ENCODE measurements around the gene ERFL.

ERFL gene

GRCh38 chr19:41871573-41872383 lies 56.5 kb downstream of the ERFL start:
- Mint-ChIP-seq H3K27ac (peak overlapping the region; percentile 90), H3K4me3 (peak overlapping the region; percentile 79), H3K27me3 (no peaks in the 10 kb centered on the region), H3K9me3 (no peaks in the 10 kb centered on the region), H3K36me3 (peaks cover 15% of the 10 kb centered on the region), H3K4me1 (peaks cover 73% of the 10 kb centered on the region)

DNA sequence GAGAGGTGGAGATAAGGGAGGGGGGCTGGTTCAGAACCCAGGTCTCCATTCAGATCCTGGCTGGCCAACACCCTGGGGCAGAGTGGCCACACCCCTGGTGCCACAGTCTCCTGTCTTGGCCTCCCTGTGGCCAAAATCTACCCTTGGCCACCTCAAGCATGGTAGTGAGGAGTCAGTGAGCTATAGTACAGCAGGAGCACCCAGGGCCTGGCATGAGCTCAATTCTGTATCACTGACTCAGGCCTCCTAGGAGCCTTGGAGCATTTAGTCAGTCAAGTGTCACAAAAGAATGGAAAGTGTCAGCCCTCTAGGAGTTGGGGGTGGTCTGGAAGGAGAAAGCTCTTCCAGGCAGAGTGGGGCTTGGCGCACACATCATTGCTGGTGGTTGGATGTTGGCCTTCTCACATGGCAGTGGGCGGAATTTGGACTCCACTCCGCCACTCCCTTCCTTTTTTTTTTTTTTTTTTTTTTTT lies 57.8 kb downstream of the ERFL start:
- H3K4me3 Mint-ChIP-seq: peak overlapping the region; percentile 72
- peak overlapping the region; percentile 69 for H3K27ac Mint-ChIP-seq
- H3K27me3 Mint-ChIP-seq: no peaks in the 10 kb centered on the region
- H3K9me3 Mint-ChIP-seq: no peaks in the 10 kb centered on the region
- peaks cover 69% of the 10 kb centered on the region for H3K4me1 Mint-ChIP-seq
- peaks cover 16% of the 10 kb centered on the region for H3K36me3 Mint-ChIP-seq

GRCh38 chr19:41869374-41869955 lies 58.8 kb downstream of the ERFL start:
- H3K4me1 Mint-ChIP-seq: peaks cover 67% of the 10 kb centered on the region
- peaks cover 16% of the 10 kb centered on the region for H3K36me3 Mint-ChIP-seq
- H3K4me3 Mint-ChIP-seq: peak overlapping the region; percentile 30
- peak overlapping the region; percentile 69 for H3K27ac Mint-ChIP-seq
- H3K27me3 Mint-ChIP-seq: no peaks in the 10 kb centered on the region
- H3K9me3 Mint-ChIP-seq: no peaks in the 10 kb centered on the region

- no peaks in the 10 kb centered on the region for H3K9me3 Mint-ChIP-seq
- H3K4me1 Mint-ChIP-seq: peaks cover 69% of the 10 kb centered on the region
- peak overlapping the region; percentile 76 for H3K27ac Mint-ChIP-seq
- peak overlapping the region; percentile 64 for H3K4me3 Mint-ChIP-seq
- no peaks in the 10 kb centered on the region for H3K27me3 Mint-ChIP-seq
- peaks cover 19% of the 10 kb centered on the region for H3K36me3 Mint-ChIP-seq
Measured at GRCh38 chr19:41868989-41869300, 59.3 kb downstream of the ERFL start.

GRCh38 chr19:41868120-41868988 lies 59.9 kb downstream of the ERFL start:
- peak overlapping the region; percentile 87 for H3K27ac Mint-ChIP-seq
- H3K4me1 Mint-ChIP-seq: peaks cover 73% of the 10 kb centered on the region
- H3K27me3 Mint-ChIP-seq: no peaks in the 10 kb centered on the region
- peak overlapping the region; percentile 68 for H3K4me3 Mint-ChIP-seq
- no peaks in the 10 kb centered on the region for H3K9me3 Mint-ChIP-seq
- H3K36me3 Mint-ChIP-seq: peaks cover 23% of the 10 kb centered on the region

- peak overlapping the region; percentile 87 for H3K27ac Mint-ChIP-seq
- H3K4me1 Mint-ChIP-seq: peaks cover 75% of the 10 kb centered on the region
- H3K9me3 Mint-ChIP-seq: no peaks in the 10 kb centered on the region
- no peaks in the 10 kb centered on the region for H3K27me3 Mint-ChIP-seq
- peak overlapping the region; percentile 76 for H3K4me3 Mint-ChIP-seq
- peaks cover 35% of the 10 kb centered on the region for H3K36me3 Mint-ChIP-seq
Measured at GRCh38 chr19:41866284-41866683, 62.0 kb downstream of the ERFL start.

DNA sequence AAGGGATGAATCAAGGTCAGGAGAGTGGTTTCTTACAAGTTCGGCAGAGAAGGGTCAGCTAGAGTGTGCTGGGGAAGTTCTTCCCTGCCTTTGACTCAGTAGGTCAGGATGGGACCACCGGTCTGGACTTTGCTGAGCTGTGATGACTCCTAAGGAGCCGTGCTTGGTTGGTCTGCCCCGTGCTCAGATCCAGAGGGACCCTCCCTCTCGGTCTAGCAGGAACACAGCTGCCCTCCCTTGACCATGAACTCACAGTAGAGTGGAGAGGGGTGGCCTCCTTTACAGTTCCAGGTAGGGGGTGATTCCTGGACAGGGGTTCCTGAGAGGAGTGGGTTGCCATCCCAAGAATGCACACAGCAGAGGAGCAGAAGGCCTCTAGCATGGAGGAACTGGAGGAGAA lies 63.9 kb downstream of the ERFL start:
- Mint-ChIP-seq H3K9me3 (no peaks in the 10 kb centered on the region), H3K27ac (peak overlapping the region; percentile 95), H3K27me3 (no peaks in the 10 kb centered on the region), H3K4me1 (peaks cover 64% of the 10 kb centered on the region), H3K36me3 (peaks cover 38% of the 10 kb centered on the region), H3K4me3 (peak overlapping the region; percentile 79)

GRCh38 chr19:41863209-41863931 lies 64.9 kb downstream of the ERFL start:
- H3K4me3 Mint-ChIP-seq: peak overlapping the region; percentile 92
- H3K9me3 Mint-ChIP-seq: no peaks in the 10 kb centered on the region
- peaks cover 36% of the 10 kb centered on the region for H3K36me3 Mint-ChIP-seq
- no peaks in the 10 kb centered on the region for H3K27me3 Mint-ChIP-seq
- peak overlapping the region; percentile 95 for H3K27ac Mint-ChIP-seq
- H3K4me1 Mint-ChIP-seq: peaks cover 57% of the 10 kb centered on the region

GRCh38 chr19:41862445-41862986 lies 65.7 kb downstream of the ERFL start:
- Mint-ChIP-seq H3K27ac (peak overlapping the region; percentile 95), H3K27me3 (no peaks in the 10 kb centered on the region), H3K36me3 (peaks cover 30% of the 10 kb centered on the region), H3K4me3 (peak overlapping the region; percentile 92), H3K4me1 (peaks cover 48% of the 10 kb centered on the region), H3K9me3 (no peaks in the 10 kb centered on the region)

- Mint-ChIP-seq H3K4me3 (peak overlapping the region; percentile 92), H3K9me3 (no peaks in the 10 kb centered on the region), H3K27ac (peak overlapping the region; percentile 95), H3K27me3 (no peaks in the 10 kb centered on the region), H3K4me1 (peaks cover 47% of the 10 kb centered on the region), H3K36me3 (peaks cover 30% of the 10 kb centered on the region)
Measured at GRCh38 chr19:41861846-41862245, 66.4 kb downstream of the ERFL start.

DNA sequence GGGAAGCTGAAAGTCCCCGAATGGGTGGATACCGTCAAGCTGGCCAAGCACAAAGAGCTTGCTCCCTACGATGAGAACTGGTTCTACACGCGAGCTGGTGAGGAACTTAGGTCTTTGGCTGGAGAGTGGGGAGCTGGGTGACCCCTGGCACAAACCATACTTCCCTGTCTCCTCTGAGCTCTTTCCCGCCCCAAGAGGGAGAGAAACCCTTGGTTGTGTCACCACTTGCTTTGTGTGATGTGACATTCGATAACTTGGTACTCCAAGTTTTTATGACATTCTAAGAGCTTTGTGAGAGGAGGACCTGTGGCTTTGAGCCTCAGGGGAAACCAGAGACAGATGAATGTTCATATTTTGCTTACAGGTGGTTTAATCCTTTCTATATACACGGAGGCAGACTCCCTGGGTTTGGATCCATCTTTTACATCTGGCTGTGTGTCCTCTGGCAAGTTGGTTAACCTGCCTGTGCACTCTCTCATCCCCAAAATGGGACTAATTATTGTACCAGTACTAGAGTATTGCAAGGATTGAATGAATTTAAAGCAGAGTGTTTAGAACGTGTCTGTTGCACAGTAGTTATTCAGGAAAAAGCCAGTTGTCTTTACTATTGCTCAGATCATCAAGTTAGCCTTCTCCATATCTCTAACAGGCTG lies 67.0 kb downstream of the ERFL start:
- H3K27ac Mint-ChIP-seq: peak overlapping the region; percentile 95
- peaks cover 30% of the 10 kb centered on the region for H3K36me3 Mint-ChIP-seq
- H3K4me3 Mint-ChIP-seq: peak overlapping the region; percentile 92
- peaks cover 43% of the 10 kb centered on the region for H3K4me1 Mint-ChIP-seq
- H3K9me3 Mint-ChIP-seq: no peaks in the 10 kb centered on the region
- H3K27me3 Mint-ChIP-seq: no peaks in the 10 kb centered on the region

DNA sequence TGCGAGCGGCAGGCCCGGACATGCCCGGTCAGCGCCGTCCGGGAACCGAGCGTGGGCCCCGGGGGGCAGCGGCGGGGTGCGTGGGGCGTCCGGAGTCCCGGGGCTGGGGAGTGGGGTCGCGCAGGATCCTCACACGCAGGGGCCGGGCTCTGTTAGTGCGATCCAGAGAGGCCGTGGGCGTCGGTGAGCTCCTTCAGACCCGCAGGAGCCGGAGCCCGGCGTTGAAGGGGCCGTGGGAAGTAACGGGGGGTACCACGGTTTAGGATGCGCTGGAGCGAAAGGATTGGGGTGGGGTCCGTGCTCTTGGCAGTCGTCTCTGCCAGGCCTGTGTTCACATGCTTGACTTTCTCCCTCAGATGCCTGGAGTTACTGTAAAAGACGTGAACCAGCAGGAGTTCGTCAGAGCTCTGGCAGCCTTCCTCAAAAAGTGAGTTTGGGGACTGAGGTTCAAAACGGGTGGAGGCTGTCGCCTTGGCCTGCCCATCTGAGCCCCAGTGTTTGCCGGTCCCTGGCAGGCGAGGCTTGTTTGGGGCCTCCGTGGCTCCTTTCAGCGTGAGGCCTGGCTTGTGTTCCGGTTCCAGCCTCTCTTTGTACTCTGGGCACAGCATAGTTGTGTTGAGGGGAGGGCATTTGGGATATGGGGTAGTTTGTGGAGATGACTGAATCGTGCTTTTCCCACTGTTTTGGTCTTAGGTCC lies 67.7 kb downstream of the ERFL start:
- Mint-ChIP-seq H3K9me3 (no peaks in the 10 kb centered on the region), H3K36me3 (peaks cover 29% of the 10 kb centered on the region), H3K27ac (peak overlapping the region; percentile 95), H3K4me1 (peaks cover 40% of the 10 kb centered on the region), H3K27me3 (no peaks in the 10 kb centered on the region), H3K4me3 (peak overlapping the region; percentile 92)

GRCh38 chr19:41859618-41860418 lies 68.4 kb downstream of the ERFL start, which contains the start of gene RPS19:
Gene RPS19, plus strand, starts transcription at chr19:41860255. Its CDS starts 520 bp downstream, at chr19:41860775.
- Mint-ChIP-seq H3K9me3 (no peaks in the 10 kb centered on the region), H3K27me3 (no peaks in the 10 kb centered on the region), H3K4me1 (peaks cover 40% of the 10 kb centered on the region), H3K36me3 (peaks cover 29% of the 10 kb centered on the region), H3K4me3 (peak within 1 kb of the TSS; percentile 92), H3K27ac (peak within 1 kb of the TSS; percentile 98)

All from activated naive CD4-positive, alpha-beta T cell treated with anti-CD3 and anti-CD28 coated beads, Interleukin-2, amount 50 U/mL, for 24 hours (primary cell).